Kidney capillary endothelial cell (primary cell): ENCODE results near the gene ENTPD8.

Source experiments
- DNase-seq: peaks from one replicate; pipeline ENCODE4 v3.0.0-alpha.2; 2018; ENCODE audit warnings: low spot score

Gene ENTPD8, protein sequence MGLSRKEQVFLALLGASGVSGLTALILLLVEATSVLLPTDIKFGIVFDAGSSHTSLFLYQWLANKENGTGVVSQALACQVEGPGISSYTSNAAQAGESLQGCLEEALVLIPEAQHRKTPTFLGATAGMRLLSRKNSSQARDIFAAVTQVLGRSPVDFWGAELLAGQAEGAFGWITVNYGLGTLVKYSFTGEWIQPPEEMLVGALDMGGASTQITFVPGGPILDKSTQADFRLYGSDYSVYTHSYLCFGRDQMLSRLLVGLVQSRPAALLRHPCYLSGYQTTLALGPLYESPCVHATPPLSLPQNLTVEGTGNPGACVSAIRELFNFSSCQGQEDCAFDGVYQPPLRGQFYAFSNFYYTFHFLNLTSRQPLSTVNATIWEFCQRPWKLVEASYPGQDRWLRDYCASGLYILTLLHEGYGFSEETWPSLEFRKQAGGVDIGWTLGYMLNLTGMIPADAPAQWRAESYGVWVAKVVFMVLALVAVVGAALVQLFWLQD

GRCh38 chr9:137441289-137441934 lies at the start of gene ENTPD8:
ENTPD8 (minus strand) TSS chr9:137441357; CDS start chr9:137438285, 3,072 bp downstream.
- DNase-seq = no peak

DNA sequence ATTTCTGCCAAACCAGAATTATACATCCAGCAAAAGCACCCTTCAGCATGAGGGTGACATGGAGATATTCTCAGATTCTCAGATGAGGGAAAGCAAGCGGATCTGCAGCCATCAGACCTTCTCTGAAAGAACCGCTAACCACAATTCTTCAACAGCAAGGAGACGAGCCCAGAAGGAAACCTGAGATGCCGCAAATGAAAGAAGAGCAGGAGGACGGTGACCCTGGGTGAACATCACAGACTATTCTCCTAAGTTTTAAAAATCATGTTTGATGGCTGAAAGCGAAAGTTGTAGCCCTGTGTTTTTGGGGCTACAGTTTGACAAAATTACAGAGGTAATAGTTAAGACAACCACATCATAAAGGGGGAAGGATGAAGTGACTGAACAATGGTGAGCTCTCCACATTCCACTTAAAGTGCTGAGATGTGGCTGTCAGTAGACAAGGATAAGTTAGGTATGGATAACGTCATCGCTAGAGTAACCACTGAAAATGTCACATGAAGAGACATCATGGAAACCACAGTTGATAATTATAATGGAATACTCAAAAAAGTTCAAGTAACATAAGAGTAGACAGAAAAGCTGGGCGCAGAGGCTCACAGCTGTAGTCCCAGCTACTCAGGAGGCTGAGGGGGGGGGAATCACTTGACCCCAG lies 49.5 kb upstream of the ENTPD8 start:
- DNase-seq = no peak

DNA sequence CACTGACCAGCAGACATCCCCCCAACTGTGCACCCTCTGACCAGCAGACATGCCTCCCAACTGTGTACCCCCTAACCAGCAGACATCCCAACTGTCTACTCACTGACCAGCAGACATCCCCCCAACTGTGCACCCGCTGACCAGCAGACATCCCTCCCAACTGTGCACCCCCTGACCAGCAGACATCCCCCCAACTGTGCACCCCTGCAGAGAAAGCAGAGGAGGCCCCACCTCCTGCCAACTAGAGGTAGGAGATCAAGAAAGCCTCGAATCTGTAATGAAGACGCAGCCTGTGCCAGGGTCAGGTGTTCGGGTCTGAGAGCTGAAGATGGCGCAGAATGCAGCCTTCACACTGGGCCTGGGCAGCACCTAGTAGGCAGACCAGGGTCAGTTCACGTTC lies 47.7 kb upstream of the ENTPD8 start:
- no peak for DNase-seq

DNA sequence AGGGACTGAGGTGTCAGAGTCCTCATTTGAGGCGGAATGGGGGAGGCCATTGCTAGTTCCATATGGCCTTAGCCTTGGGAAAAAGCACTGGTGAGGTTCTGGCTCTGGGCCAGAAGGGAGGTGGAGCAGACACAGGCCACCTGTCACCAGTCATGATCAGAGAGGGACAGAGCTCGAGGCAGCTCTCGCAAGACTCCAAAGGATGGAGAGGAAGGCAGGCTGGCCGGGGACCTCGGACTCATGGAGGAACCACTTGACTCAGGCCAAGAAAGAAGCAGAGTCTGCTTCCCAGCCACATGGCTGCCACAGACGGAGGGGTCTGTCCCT lies 47.1 kb upstream of the ENTPD8 start:
- DNase-seq = no peak

GRCh38 chr9:137487454-137488326 lies 46.5 kb upstream of the ENTPD8 start:
- DNase-seq = no peak

- no peak for DNase-seq
These were observed 45.6 kb upstream of the ENTPD8 start for GRCh38 chr9:137486545-137487453.

DNA sequence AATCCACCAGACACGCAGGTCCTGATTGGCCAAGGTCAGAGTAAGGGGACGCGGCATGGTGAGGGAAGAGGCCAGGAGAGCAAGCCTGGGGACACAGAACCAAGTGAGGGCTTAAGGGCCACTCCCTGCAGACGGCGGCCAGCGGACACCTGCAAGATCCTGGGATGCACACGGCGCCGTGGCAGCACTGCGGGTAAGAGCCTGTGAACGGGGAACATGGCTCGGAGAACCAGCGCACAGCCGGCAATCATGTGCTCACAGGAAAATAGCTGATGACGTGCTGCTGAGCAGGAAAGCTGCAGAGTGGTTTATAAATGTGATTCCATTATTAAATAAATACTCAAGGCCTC lies 45.0 kb upstream of the ENTPD8 start:
- no peak for DNase-seq

DNA sequence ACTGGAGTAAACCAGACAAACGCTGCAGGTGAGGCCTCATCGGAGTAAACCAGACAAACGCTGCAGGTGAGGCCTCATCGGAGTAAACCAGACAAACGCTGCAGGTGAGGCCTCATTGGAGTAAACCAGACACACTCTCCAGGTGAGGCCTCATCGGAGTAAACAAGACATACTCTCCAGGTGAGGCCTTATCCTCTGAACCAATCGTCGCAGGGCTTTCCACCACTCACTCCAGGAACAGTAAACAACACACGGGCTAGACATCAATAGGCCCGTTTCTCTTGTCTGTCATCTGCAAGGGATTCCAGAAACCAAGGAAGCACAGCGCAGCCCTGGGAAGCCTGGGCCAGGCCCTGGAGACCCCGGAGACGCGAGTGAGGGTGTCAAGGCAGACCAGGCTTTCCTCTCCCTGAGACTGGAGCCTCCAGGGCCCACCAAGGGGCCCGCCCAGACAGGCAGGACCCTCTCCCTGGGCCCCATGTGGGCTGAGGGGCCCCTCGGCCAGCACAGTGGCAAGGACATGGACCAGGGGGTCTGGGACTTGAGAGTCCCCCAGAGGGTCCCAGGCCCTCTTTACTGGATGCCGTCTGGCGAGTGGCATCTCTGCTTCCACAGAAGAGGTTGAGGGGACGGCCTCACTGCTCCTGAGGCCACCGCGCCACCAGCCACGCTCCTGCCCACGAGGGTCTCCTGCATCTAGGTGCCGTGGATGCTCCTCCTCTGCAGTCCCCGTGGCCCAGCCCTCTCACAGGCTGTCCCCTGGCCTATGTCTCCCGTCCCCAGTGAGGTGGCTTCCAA lies 44.4 kb upstream of the ENTPD8 start:
- DNase-seq = no peak

DNA sequence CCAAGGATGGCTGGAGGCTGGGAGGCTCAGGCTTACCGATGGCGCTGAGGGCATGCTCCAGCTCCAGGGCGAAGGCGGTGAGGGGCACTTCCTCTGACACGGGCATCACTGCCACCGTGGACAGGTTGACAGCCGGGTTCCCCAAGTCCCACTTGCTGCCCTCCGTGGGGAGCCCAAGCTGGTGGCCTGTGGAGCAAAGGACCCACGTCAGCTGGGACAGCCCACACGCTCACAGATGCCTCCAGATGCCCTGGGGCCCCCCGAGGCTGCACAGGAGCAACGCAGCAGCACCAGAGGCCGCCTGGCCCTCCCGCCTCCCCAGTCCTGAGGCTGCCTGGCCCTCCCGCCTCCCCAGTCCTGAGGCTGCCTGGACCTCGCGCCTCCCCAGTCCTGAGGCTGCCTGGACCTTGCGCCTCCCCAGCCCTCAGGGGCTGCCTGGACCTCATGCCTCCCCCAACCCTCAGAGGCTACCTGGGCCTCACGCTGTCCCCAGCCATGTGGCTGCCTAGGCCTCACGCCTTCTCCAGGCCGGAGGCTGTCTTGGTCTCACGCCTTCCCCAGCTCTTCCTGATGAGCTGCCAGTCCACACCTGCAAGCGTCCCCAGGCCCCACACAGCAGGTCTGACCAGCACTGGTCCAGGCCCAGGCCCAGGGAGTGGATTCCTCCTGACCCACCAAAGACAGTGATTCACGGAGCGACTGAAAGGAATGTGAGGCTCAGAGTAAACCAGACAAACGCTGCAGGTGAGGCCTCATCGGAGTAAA lies 43.6 kb upstream of the ENTPD8 start:
- DNase-seq = no peak

DNA sequence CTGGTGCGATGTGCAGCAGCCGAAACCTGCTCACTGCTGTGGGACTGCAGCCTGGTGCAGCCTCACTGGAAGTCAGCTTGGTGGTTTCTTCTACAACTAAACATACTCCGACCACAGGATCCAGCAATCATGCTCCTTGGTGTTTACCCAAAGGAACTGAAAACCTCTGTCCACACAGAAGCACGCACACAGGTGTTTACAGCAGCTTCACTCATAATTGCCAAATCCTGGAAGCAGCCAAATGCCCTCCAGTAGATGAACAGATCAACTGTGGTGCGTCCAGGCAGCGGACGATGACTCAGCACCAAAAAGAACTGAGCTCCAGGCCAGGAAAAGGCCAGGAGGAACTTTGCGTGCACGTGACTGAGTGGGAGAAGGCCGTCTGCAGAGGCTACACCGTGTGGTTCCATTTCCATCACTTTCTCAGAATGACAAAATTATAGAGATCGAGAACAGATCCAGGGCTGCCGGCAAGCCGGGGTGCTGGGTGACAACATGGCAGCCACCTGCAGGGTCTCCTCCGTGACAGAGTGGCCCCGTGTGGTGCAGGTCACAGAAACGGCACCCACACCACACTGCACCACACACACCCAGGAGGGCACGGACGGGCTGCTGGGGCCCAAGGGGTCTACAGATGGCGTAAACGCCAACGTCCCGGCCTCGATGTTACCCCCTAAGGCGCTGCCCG lies 41.1 kb upstream of the ENTPD8 start:
- no peak for DNase-seq

DNA sequence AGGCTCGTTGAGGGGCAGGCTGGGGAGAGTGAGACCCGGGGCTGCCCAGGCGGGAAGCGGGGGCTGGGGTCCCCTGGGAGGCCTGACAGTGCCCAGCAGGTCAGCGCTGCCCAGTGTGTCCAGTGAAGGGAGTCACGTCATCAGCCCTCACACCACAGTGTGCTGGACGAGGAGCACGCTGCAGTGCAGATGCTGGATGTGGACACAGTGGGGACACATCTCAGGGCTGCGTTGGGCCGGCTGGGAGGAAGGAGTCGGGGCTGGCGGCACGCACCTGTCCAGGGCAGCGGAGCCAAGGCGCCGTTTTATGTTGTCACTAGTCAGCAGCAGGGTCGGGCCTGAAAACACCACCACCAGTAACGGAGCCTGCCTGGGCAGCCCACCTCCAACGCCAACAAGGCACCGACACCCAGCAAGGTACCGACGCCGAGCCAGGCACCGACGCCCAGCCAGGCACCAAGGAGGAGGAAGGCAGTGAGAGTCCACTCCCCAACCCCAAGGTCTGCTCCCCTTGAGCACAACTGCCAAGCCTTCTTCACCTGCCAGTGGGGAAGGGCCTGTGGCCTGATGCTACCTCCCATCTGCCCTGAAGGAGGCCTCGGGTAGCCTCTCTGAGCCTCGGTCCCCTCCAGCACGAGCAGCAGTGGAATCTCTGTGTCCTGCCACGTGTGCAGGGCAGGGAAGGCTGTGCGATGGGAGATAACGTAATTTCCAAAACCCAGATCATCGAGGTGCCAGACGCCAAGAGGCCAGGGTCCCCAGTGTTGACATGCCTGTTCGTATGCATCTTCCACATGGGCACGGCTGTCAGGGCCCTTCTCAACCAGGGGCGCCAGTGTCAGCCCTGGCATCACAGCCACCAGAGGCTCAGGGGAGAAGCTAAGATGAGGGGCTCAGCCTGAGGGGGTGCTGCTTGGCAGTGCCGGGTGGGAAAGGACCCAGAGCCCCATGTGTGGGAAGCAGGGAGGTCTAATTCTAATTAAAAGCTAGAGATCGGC lies 39.8 kb upstream of the ENTPD8 start:
- DNase-seq = no peak

DNA sequence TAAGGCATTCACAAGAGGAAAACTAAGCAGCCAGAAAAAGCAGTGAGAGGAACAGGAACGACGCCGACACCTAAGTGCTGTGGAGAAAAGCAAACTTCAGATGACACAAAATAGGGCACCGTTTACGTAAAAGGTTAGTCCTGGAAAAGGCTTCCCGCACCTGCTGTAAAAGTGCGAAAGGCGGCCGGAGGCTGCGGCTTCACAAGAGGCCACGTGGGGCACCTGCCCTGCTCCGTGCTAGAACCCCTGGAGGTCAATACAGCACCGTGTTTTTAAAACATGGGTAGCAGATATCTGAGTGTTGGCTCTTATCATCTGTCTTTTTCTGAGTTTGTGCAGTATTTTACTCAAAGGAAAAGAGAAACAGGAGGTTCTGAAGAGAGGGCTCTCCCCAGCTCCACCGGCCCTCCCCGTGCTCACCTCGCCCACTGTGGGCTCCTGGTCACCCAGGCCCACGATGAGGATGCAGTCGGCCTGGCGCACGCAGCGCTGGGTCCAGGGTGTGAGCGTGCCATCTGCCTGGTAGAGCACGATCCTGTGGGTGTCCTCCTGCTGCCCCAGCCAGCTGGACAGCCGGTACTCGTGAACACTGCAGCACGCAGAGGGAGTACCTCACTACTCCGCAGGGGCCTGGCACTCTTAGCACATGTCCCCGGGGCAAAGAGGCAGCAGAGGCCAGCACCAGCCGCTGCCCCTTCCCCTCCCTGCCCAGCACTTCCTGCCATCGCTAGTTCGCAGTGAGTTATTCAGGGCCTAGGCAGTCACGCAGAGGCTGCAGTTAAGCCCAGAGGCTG lies 38.9 kb upstream of the ENTPD8 start:
- no peak for DNase-seq

DNA sequence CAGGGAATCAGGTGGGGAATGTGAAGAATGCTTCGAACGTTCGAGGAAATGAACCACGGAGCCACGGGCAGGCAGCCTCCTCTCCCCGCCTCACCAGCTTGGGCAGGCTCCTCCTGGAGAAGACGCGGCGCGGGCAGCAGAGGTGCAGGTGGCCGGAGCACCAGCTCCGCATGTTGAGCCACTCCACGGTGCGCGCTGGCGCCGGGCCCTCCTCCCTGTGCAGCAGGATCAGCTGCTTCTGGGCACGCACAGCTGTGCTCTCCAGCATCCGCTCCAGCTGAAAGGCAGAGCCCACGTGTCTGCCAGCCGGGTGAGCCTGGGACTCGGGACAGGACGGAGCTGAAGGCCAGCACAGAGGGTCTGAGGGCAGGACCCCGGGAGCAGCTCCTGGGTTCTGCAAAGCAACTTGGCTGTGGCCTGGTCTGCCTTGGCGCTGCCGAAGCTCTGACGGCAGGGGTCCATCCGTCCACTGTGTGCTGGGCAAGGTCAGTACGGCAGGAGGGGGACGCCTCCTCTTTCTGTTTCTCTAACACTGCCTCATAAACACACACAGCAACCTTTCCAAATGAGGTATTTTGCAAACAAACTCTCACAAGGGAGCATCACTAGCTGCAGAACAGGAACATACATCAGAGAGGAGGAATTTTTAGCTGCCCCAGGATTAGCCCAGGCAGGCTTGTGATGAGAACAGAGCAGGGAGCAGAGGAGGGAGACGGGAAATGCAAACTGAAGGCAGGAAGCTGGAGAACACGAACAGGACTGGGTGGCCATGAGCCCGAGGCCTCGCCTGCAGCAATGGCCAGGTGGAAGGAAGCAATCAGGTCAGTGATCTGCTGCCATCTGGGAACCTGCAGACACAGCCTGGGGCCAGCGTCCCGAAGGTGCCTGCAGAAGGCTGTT lies 38.1 kb upstream of the ENTPD8 start:
- DNase-seq = no peak

- no peak for DNase-seq
These were observed 37.4 kb upstream of the ENTPD8 start for GRCh38 chr9:137478613-137478961.

DNA sequence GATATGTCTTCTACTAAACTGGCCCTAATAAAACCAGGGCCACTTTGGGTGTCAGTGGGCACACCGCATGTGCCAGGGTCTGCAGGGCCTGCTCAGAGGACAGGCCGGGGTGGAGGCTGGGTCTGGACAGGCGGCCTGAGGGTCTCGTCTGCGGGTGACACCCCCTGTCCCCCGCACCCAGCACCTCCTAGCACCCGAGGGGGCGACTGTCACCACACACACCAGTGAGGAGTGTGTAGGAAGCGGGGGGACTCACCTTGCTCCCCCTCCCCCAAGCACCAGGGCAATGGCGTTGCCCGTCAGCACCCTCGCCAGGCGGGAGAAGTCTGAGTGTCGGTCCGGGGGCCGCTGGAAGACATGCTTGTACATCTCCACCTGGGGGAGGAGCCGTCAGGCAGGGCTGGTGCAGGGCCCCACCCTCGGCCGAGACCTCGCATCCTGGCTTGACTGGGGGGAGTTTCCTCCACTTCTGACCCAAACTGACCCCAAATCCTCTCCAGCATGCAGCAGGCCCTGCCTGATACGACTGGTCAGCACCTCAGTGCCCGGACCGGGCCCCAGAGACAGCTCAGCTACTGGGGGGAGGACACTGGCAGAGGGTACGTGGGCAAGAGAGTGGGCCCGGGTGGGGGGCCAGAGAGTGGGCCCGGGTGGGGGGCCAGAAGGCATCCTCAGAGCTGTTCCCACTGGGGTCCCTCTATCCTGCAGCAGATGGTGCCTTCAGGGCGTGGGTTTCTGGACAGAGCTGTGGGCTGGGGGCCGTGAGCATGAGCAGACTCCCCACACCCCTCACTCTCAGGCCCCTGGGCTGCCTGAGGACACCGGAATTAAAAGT lies 36.8 kb upstream of the ENTPD8 start:
- no peak for DNase-seq
